Measurements from ENCODE around the gene NEIL1. TPM values are rescaled to one million over a fixed set of nuclear protein-coding genes. Genes with fewer than 3 reads are reported as not detected.

The NEIL1 gene
- total and polyA plus RNA-seq, 2 donors (not counting 3 experiments of a cell fraction or from before 2014, with no cell fraction given) = 29.5 TPM

DNA sequence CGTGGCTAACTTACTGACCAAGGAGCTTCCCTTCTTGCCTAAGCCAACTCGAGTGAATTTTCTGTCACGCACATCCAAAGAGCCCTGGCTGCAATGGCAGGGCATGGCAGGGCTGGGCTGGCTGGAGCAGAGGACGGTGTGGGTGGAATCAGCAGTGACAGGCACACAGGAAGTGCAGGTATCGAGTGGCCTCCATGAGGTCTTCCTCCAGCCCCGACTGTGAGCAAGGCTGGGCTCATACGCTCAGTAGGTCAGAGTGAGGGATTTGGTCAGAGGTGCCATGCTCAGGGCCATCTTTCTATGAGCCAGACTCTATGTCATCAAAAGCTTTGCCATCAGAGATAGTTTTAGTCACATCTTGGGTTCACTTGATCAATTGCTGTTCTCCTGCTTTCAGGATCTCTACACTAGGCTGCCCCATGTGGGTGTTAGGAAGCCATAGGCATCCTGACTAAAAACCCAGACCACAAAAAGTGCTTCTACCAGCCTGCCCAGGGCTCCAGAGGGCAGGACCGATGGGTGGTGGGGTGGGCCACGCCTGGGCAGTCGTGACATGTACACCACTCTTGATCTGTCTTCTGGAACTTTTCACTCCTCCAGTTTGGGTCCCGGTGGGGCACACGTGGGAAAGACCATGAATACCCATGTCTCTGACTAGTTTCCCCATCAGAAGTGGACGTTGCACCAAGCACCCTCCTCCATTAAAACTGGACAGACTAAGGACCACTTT lies 33.6 kb upstream of the NEIL1 start:
- Histone ChIP-seq H3K79me2 (ENCODE audit: control insufficient read depth, insufficient read depth, low read length) (no peaks in the 10 kb centered on the region), H4K20me1 (replicated peaks; ENCODE audit: control insufficient read depth, extremely low read depth, insufficient read depth, low read length) (no peaks in the 10 kb centered on the region), H2AFZ (ENCODE audit: low read depth, low read length) (no peak overlapping the region), H3K4me1 (ENCODE audit: control insufficient read depth, extremely low read depth, insufficient read depth, low read length) (no peaks in the 10 kb centered on the region), H3K9me3 (replicated peaks; ENCODE audit: control insufficient read depth, insufficient read depth, low read length) (no peaks in the 10 kb centered on the region), H3K36me3 (ENCODE audit: control insufficient read depth in 2 of 2, extremely low read depth in 1 of 2, insufficient read depth in 2 of 2, low read length in 2 of 2) (no peaks in the 10 kb centered on the region), H3K4me3 (replicated peaks in 1 of 3; ENCODE audit: insufficient read depth in 1 of 3, low read depth in 1 of 3, low read length in 3 of 3) (no peak overlapping the region), H3K27me3 (ENCODE audit: control insufficient read depth in 2 of 2, insufficient read depth in 2 of 2, low read length in 2 of 2) (peaks cover 12 to 15% of the 10 kb centered on the region in 2 experiments), H3K4me2 (ENCODE audit: insufficient read depth, low read length) (no peak overlapping the region), H3K27ac (ENCODE audit: insufficient read depth, low read depth, low read length) (no peak overlapping the region), H3K9ac (replicated peaks; ENCODE audit: extremely low read depth, insufficient read depth, low read length) (no peak overlapping the region), H3K9me1 (replicated peaks; ENCODE audit: control insufficient read depth, extremely low read depth, insufficient read depth, low read length) (no peaks in the 10 kb centered on the region)
- dilution Hi-C loops (cut with MboI; ENCODE audit: extremely low pct_ligation_motif_present, low sequenced_read_pairs) = no loop called here
- intact Hi-C loops (cut with micrococcal nuclease) = no loop called here
- CTCF ChIA-PET = no interaction called here
- no peak for FAIRE-seq
- no TSS peak for BruUV-seq (replicated peaks)
- POLR2A ChIA-PET = no interaction called here
- DNase-seq (ENCODE audit: low read depth, low spot score) = no peak
- TF ChIP-seq MAX (IDR thresholded peaks at IDR 0.05; ENCODE audit: insufficient read depth, insufficient read length) (no peak), POLR2AphosphoS5 (IDR thresholded peaks at IDR 0.05; ENCODE audit: insufficient read depth, low read depth, low read length) (no peak), GATA2 (IDR thresholded peaks at IDR 0.05; ENCODE audit: insufficient read depth, insufficient read length, low read depth, low read length) (no peak), EZH2 (IDR thresholded peaks at IDR 0.05; ENCODE audit: borderline replicate concordance, low read depth, low read length, severe bottlenecking) (no peak), JUN (IDR thresholded peaks at IDR 0.05; ENCODE audit: borderline replicate concordance, insufficient read depth, insufficient read length, low read depth) (no peak), FOS (IDR thresholded peaks at IDR 0.05; ENCODE audit: borderline replicate concordance, insufficient read depth, low read length) (no peak), MYC (IDR thresholded peaks at IDR 0.05; ENCODE audit: low read depth, low read length) (no peak), POLR2A (IDR thresholded peaks at IDR 0.05; ENCODE audit: low read depth, low read length) (no peak)
- TF ChIP-seq, protein P1, sequence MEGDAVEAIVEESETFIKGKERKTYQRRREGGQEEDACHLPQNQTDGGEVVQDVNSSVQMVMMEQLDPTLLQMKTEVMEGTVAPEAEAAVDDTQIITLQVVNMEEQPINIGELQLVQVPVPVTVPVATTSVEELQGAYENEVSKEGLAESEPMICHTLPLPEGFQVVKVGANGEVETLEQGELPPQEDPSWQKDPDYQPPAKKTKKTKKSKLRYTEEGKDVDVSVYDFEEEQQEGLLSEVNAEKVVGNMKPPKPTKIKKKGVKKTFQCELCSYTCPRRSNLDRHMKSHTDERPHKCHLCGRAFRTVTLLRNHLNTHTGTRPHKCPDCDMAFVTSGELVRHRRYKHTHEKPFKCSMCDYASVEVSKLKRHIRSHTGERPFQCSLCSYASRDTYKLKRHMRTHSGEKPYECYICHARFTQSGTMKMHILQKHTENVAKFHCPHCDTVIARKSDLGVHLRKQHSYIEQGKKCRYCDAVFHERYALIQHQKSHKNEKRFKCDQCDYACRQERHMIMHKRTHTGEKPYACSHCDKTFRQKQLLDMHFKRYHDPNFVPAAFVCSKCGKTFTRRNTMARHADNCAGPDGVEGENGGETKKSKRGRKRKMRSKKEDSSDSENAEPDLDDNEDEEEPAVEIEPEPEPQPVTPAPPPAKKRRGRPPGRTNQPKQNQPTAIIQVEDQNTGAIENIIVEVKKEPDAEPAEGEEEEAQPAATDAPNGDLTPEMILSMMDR (IDR thresholded peaks at IDR 0.05; ENCODE audit: extremely low read depth in 1 of 2, insufficient read depth in 1 of 2, low read depth in 1 of 2, low read length in 2 of 2) = no peak

Measured in endothelial cell of umbilical vein (primary cell).